ENCODE measurements around the gene MGP.

MGP gene

GRCh38 chr12:14846042-14846587, 39.5 kb downstream of the MGP start:
- no peak for TF ChIP-seq CTCF (IDR thresholded peaks at IDR 0.05; ENCODE audit: control insufficient read depth, insufficient read depth, low read depth, low read length, missing control alignments)
- DNase-seq (ENCODE audit: low read depth) = no peak
- H3K4me3 ChIP-seq (ENCODE audit: control insufficient read depth, low read depth, low read length) = no peak overlapping the region

- peak; percentile 67 for TF ChIP-seq CTCF (IDR thresholded peaks at IDR 0.05; ENCODE audit: control insufficient read depth, insufficient read depth, low read depth, low read length, missing control alignments)
- DNase-seq (ENCODE audit: low read depth) = no peak
- H3K4me3 ChIP-seq (ENCODE audit: control insufficient read depth, low read depth, low read length) = no peak overlapping the region
These were observed 40.3 kb downstream of the MGP start for GRCh38 chr12:14845350-14845750.

GRCh38 chr12:14844401-14844800, 41.3 kb downstream of the MGP start:
- TF ChIP-seq CTCF (IDR thresholded peaks at IDR 0.05; ENCODE audit: control insufficient read depth, insufficient read depth, low read depth, low read length, missing control alignments) = no peak
- DNase-seq (ENCODE audit: low read depth) = no peak
- H3K4me3 ChIP-seq (ENCODE audit: control insufficient read depth, low read depth, low read length) = no peak overlapping the region

- no peak for DNase-seq (ENCODE audit: low read depth)
- TF ChIP-seq CTCF (IDR thresholded peaks at IDR 0.05; ENCODE audit: control insufficient read depth, insufficient read depth, low read depth, low read length, missing control alignments) = no peak
- H3K4me3 ChIP-seq (ENCODE audit: control insufficient read depth, low read depth, low read length) = no peak within 1 kb of the TSS
These were observed 42.2 kb downstream of the MGP start, which contains the start of gene ART4 for GRCh38 chr12:14843425-14843887. ART4 (minus strand) TSS chr12:14843526; CDS start chr12:14843113, 413 bp downstream.

- no peak overlapping the region for H3K4me3 ChIP-seq (ENCODE audit: control insufficient read depth, low read depth, low read length)
- no peak for DNase-seq (ENCODE audit: low read depth)
- no peak for TF ChIP-seq CTCF (IDR thresholded peaks at IDR 0.05; ENCODE audit: control insufficient read depth, insufficient read depth, low read depth, low read length, missing control alignments)
These were observed 43.3 kb downstream of the MGP start for GRCh38 chr12:14842315-14842714.

- no peak overlapping the region for H3K4me3 ChIP-seq (ENCODE audit: control insufficient read depth, low read depth, low read length)
- TF ChIP-seq CTCF (IDR thresholded peaks at IDR 0.05; ENCODE audit: control insufficient read depth, insufficient read depth, low read depth, low read length, missing control alignments) = no peak
- no peak for DNase-seq (ENCODE audit: low read depth)
These were observed 43.9 kb downstream of the MGP start for GRCh38 chr12:14841761-14842160.

All from AG09309 (cell line).